Endothelial cell of umbilical vein (primary cell): ENCODE results near the gene CACNA1C. TPM values are rescaled to one million over a fixed set of nuclear protein-coding genes. Genes with fewer than 3 reads are reported as not detected.

Experiments used
- BruUV-seq: library from RNA; stranded (reverse); fragments of 400-500 nt; replicated peaks from 2 replicates; lab custom pipeline; 2021; lab: Mats Ljungman, UMichigan
- CTCF ChIA-PET: fragments of 300-600, 350-600 bp; sonication (Branson Sonifier 250); formaldehyde crosslinking; loops from one replicate; lab custom pipeline; 2021; ENCODE audit warnings: antibody characterized with exemption, inconsistent platforms; lab: Charles Lee
- POLR2A ChIA-PET: fragments of 300-600, 350-600 bp; sonication (Branson Sonifier 250); formaldehyde crosslinking; loops from one replicate; lab custom pipeline; 2021; ENCODE audit warnings: antibody characterized with exemption, inconsistent platforms; lab: Charles Lee
- DNase-seq: peaks from one replicate; pipeline ENCODE4 v3.0.0-alpha.2; 2011; ENCODE audit warnings: low read depth, low spot score
- FAIRE-seq: peaks from 2 replicates; lab custom pipeline; 2011; peaks lifted over from hg19 to GRCh38; lab: Jason Lieb, UNC
- H2AFZ ChIP-seq: 2 replicates; pipeline ENCODE4 v1.6.0; 2012; ENCODE audit warnings: low read depth, low read length, control low read depth, inconsistent platforms
- H3K27ac ChIP-seq: 2 replicates; pipeline ENCODE4 v1.5.1; 2011; ENCODE audit warnings: low read depth, mild to moderate bottlenecking, control low read depth, low read length, moderate library complexity; ENCODE audit not compliant: insufficient read depth
- H3K27me3 ChIP-seq, 2 experiments: 2 replicates each; pipeline versions ENCODE4 v1.6.0 to v1.6.1; 2011; ENCODE audit warnings: low read length in 2 of 2, mixed read lengths in 1 of 2; ENCODE audit not compliant: control insufficient read depth in 2 of 2, insufficient read depth in 2 of 2
- H3K36me3 ChIP-seq, 2 experiments: 2 replicates in 1 of 2; 3 replicates in 1 of 2; pipeline ENCODE4 v1.5.1; 2011; ENCODE audit warnings: low read length in 2 of 2, mild to moderate bottlenecking in 1 of 2, moderate library complexity in 1 of 2; ENCODE audit not compliant: control insufficient read depth in 2 of 2, insufficient read depth in 2 of 2; ENCODE audit errors: extremely low read depth in 1 of 2
- H3K4me1 ChIP-seq: 3 replicates; pipeline ENCODE4 v1.5.1; 2011; ENCODE audit warnings: mild to moderate bottlenecking, low read length; ENCODE audit not compliant: control insufficient read depth, insufficient read depth; ENCODE audit errors: extremely low read depth
- H3K4me2 ChIP-seq: 2 replicates; pipeline ENCODE4 v1.6.1; 2011; ENCODE audit warnings: low read length, control low read depth, mixed read lengths; ENCODE audit not compliant: insufficient read depth
- H3K4me3 ChIP-seq, 3 experiments: fragments of 200-600 bp in 1 of 3; sonication (generic), shearing (Covaris generic) in 1 of 3; replicated peaks in 1 of 3; 2 replicates each; pipeline ENCODE4 v1.5.1; 2011 to 2016; ENCODE audit warnings: control low read depth in 3 of 3, low read length in 3 of 3, mild to moderate bottlenecking in 2 of 3, inconsistent platforms in 1 of 3, low read depth in 1 of 3, moderate library complexity in 1 of 3; ENCODE audit not compliant: insufficient read depth in 1 of 3
- H3K79me2 ChIP-seq: 2 replicates; pipeline ENCODE4 v1.6.0; 2012; ENCODE audit warnings: low read length, inconsistent platforms; ENCODE audit not compliant: control insufficient read depth, insufficient read depth
- H3K9ac ChIP-seq: replicated peaks from 2 replicates; pipeline ENCODE3; 2011; ENCODE audit warnings: low read length, control low read depth; ENCODE audit not compliant: insufficient read depth; ENCODE audit errors: extremely low read depth
- H3K9me1 ChIP-seq: replicated peaks from 3 replicates; pipeline ENCODE4 v1.6.0; 2011; ENCODE audit warnings: mild to moderate bottlenecking, low read length; ENCODE audit not compliant: control insufficient read depth, insufficient read depth; ENCODE audit errors: extremely low read depth
- H3K9me3 ChIP-seq: replicated peaks from 2 replicates; pipeline ENCODE4 v1.5.1; 2012; ENCODE audit warnings: low read length, inconsistent platforms; ENCODE audit not compliant: control insufficient read depth, insufficient read depth
- H4K20me1 ChIP-seq: replicated peaks from 2 replicates; pipeline ENCODE3; 2011; ENCODE audit warnings: mild to moderate bottlenecking, low read length; ENCODE audit not compliant: control insufficient read depth, insufficient read depth; ENCODE audit errors: extremely low read depth
- EZH2 ChIP-seq: IDR thresholded peaks from 2 replicates; pipeline ENCODE4 v1.6.1; 2012; ENCODE audit warnings: borderline replicate concordance, low read depth, mild to moderate bottlenecking, moderate library complexity, low read length, inconsistent platforms; ENCODE audit not compliant: severe bottlenecking
- FOS ChIP-seq: IDR thresholded peaks from 2 replicates; pipeline ENCODE4 v1.6.1; 2011; ENCODE audit warnings: mild to moderate bottlenecking, low read length, moderate library complexity, borderline replicate concordance; ENCODE audit not compliant: insufficient read depth
- GATA2 ChIP-seq: IDR thresholded peaks from 2 replicates; pipeline ENCODE4 v1.7.0; 2011; ENCODE audit warnings: low read depth, mild to moderate bottlenecking, moderate library complexity, mixed read lengths, low read length; ENCODE audit not compliant: insufficient read length, insufficient read depth
- JUN ChIP-seq: IDR thresholded peaks from 2 replicates; pipeline ENCODE4 v1.6.1; 2011; ENCODE audit warnings: borderline replicate concordance, low read depth; ENCODE audit not compliant: insufficient read length, insufficient read depth
- MYC ChIP-seq: IDR thresholded peaks from one replicate; pipeline ENCODE4 v1.6.1; 2011; ENCODE audit warnings: mild to moderate bottlenecking, low read depth, low read length
- POLR2A ChIP-seq: IDR thresholded peaks from 2 replicates; pipeline ENCODE4 v1.6.1; 2012; ENCODE audit warnings: low read depth, mild to moderate bottlenecking, control low read depth, low read length
- POLR2AphosphoS5 ChIP-seq: IDR thresholded peaks from 2 replicates; pipeline ENCODE4 v1.6.1; 2012; ENCODE audit warnings: low read depth, mild to moderate bottlenecking, control low read depth, low read length, moderate library complexity; ENCODE audit not compliant: insufficient read depth
- dilution Hi-C: fragments of 300-500 bp; cut with MboI; formaldehyde crosslinking; loops from one replicate; pipeline ENCODE4 v1.15.0; 2019; ENCODE audit warnings: low sequenced_read_pairs; ENCODE audit not compliant: extremely low pct_ligation_motif_present
- intact Hi-C: fragments of 100-400 bp; cut with micrococcal nuclease; formaldehyde crosslinking; loops from one replicate; pipeline ENCODE4 v1.10.0; 2022
- polyA plus RNA-seq, 4 experiments: library from polyadenylated mRNA; depleted of rRNA in 3 of 4; stranded (reverse) in 3 of 4; unstranded in 1 of 4; fragments of >200 nt; gene quantifications; 2 replicates each; pipeline versions ENCODE4 v1.2.1 to v1.2.3, GENCODE V29; 2011 to 2012; ENCODE audit warnings: missing spikeins in 1 of 4
- total RNA-seq: library from RNA; stranded (reverse); gene quantifications from 2 replicates; pipeline ENCODE4 v1.2.3, GENCODE V29; 2021
- TF ChIP-seq, protein P1 (sequence below), 2 donors: IDR thresholded peaks; 1 replicate in 1 of 2; 2 replicates in 1 of 2; pipeline ENCODE4 v1.5.1; 2011; ENCODE audit warnings: low read length in 2 of 2, mild to moderate bottlenecking in 2 of 2, moderate library complexity in 2 of 2, control low read depth in 1 of 2, inconsistent platforms in 1 of 2, low read depth in 1 of 2; ENCODE audit not compliant: insufficient read depth in 1 of 2; ENCODE audit errors: extremely low read depth in 1 of 2
- TF ChIP-seq, protein P2 (sequence below): IDR thresholded peaks from 2 replicates; pipeline ENCODE4 v1.6.1; 2011; ENCODE audit not compliant: insufficient read depth, insufficient read length

The CACNA1C gene
- total and polyA plus RNA-seq, 2 donors (not counting 3 experiments of a cell fraction or from before 2014, with no cell fraction given) = not detected

DNA sequence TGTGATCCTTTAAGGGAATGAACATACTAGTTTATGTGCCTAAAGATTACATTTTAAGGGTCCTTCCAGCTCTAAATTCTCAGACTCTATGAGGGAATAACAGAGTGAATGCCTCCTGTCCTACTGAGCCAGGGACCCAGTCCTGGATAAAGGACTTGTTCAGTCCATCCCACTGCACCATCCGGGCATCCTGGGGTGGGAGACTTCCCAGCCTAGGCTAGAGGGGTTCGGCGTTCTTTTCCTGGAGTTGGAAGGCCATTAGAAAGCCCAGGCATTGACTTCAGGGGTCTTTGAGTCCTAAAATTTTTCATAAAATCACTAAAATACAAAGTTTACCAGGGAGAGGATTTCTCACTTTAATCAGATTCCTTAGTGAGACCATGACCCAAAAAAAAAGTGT is 614.1 kb downstream of the CACNA1C start:
- POLR2A ChIA-PET = no interaction called here
- H3K27ac ChIP-seq = no peak overlapping the region
- TF ChIP-seq POLR2AphosphoS5 (no peak), MYC (no peak), FOS (no peak)
- TF ChIP-seq, protein P1, sequence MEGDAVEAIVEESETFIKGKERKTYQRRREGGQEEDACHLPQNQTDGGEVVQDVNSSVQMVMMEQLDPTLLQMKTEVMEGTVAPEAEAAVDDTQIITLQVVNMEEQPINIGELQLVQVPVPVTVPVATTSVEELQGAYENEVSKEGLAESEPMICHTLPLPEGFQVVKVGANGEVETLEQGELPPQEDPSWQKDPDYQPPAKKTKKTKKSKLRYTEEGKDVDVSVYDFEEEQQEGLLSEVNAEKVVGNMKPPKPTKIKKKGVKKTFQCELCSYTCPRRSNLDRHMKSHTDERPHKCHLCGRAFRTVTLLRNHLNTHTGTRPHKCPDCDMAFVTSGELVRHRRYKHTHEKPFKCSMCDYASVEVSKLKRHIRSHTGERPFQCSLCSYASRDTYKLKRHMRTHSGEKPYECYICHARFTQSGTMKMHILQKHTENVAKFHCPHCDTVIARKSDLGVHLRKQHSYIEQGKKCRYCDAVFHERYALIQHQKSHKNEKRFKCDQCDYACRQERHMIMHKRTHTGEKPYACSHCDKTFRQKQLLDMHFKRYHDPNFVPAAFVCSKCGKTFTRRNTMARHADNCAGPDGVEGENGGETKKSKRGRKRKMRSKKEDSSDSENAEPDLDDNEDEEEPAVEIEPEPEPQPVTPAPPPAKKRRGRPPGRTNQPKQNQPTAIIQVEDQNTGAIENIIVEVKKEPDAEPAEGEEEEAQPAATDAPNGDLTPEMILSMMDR (IDR thresholded peaks at IDR 0.05; ENCODE audit: extremely low read depth in 1 of 2, insufficient read depth in 1 of 2, low read depth in 1 of 2, low read length in 2 of 2) = no peak
- dilution Hi-C loops (no loop called here), intact Hi-C loops (no loop called here)
- no peaks in the 10 kb centered on the region for H4K20me1 ChIP-seq
- CTCF ChIA-PET = no interaction called here
- no peak overlapping the region for H3K4me3 ChIP-seq
- H3K9me1 ChIP-seq = no peaks in the 10 kb centered on the region
- H3K9ac ChIP-seq = no peak overlapping the region
- no TSS peak for BruUV-seq
- FAIRE-seq (no peak), DNase-seq (no peak)
- H3K79me2 ChIP-seq = no peaks in the 10 kb centered on the region
- no peak overlapping the region for H3K4me2 ChIP-seq
- no peaks in the 10 kb centered on the region for H3K36me3 ChIP-seq
- no peaks in the 10 kb centered on the region for H3K4me1 ChIP-seq
- H3K27me3 ChIP-seq = peaks cover 0 to 2% of the 10 kb centered on the region in 2 experiments
- no peaks in the 10 kb centered on the region for H3K9me3 ChIP-seq
- H2AFZ ChIP-seq = no peak overlapping the region

DNA sequence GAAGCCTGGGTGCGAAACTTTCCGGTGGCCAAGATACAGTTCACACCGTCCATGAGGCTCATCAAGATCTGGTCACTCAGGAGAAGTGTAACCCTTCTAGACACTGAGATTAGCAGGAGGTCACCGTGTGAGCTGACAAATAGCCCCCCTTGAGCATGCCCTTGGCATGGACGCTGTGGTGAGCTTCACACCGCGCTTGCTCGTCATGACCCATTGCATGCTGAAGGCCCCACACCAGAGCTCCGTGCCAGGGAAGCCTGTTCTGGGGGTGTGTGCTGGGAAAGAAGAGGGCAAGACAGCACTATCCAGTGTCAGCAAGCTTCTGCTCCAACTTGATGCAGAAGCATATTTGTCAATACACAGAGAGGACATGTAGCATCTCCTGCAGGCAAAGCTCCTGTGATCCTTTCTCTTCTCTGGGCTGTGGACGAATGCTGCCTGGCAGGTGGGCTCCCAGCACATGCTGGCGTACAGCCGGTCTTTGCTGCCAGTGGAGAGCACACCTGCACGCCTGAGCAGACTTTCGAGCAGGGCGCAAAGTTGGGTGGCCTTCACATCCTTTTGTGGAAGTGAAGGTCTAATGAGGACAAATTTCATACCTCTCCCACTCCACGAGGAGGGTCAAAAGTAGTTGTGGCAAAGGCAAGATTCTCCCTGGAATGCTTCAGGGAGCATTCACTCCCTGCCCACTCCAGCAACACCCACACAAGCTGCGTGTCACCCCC is 615.1 kb downstream of the CACNA1C start:
- no peaks in the 10 kb centered on the region for H3K9me3 ChIP-seq
- H2AFZ ChIP-seq = no peak overlapping the region
- H3K4me1 ChIP-seq = no peaks in the 10 kb centered on the region
- no peak for DNase-seq
- TF ChIP-seq POLR2A = no peak
- TF ChIP-seq, protein P1 (IDR thresholded peaks at IDR 0.05; ENCODE audit: extremely low read depth in 1 of 2, insufficient read depth in 1 of 2, low read depth in 1 of 2, low read length in 2 of 2) = no peak
- no peak for TF ChIP-seq POLR2AphosphoS5
- TF ChIP-seq GATA2 = no peak
- no peak for TF ChIP-seq JUN
- no peak for TF ChIP-seq FOS
- TF ChIP-seq, protein P2, sequence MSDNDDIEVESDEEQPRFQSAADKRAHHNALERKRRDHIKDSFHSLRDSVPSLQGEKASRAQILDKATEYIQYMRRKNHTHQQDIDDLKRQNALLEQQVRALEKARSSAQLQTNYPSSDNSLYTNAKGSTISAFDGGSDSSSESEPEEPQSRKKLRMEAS = no peak
- TF ChIP-seq MYC = no peak
- TF ChIP-seq EZH2 = no peak
- no peaks in the 10 kb centered on the region for H3K27me3 ChIP-seq
- intact Hi-C loops (no loop called here), dilution Hi-C loops (no loop called here)
- no peak overlapping the region for H3K4me3 ChIP-seq
- ChIA-PET POLR2A (no interaction called here), CTCF (no interaction called here)
- FAIRE-seq = no peak
- H3K9me1 ChIP-seq = no peaks in the 10 kb centered on the region
- no peak overlapping the region for H3K9ac ChIP-seq
- no peaks in the 10 kb centered on the region for H3K79me2 ChIP-seq
- no peaks in the 10 kb centered on the region for H4K20me1 ChIP-seq
- no TSS peak for BruUV-seq
- H3K27ac ChIP-seq = no peak overlapping the region
- no peaks in the 10 kb centered on the region for H3K36me3 ChIP-seq
- H3K4me2 ChIP-seq = no peak overlapping the region
